Measurements from ENCODE around the gene CRYGC. TPM values are rescaled to one million over a fixed set of nuclear protein-coding genes. Genes with fewer than 3 reads are reported as not detected.
"Not testable (repeated sequence)": the region's sequence is repeated elsewhere in the genome, so short reads cannot be mapped to it uniquely, and the experiment has no call there.

The CRYGC gene
- total and polyA plus RNA-seq, 7 experiments from 2014 or later, result not detected

DNA sequence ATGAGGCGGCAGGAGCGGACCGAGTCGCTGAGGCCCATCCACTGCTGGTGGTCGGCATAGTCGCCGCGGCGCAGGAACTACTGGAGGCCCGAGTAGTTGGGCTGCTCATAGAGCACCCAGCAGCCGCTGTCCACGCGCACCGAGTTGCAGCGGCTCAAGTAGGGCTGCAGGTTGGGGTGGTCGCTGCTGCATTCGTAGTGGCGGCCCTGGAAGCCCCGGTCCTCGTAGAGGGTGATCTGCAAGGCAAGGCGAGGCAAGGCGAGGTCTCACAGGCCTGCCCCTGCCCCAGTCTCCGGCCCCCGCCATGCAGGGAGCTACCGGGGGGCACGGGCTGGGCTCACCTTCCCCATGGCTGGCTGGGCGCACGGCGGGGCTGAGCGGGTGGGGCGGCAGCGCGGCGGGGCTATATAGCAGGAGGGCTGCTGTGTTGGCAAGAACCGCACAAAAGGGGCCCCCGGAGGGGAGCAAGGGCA is 17.3 kb downstream of the CRYGC start:
- H3K27ac ChIP-seq (ENCODE audit: low read depth, low read length); H3K4me1 ChIP-seq (ENCODE audit: control insufficient read depth in 2 of 2, insufficient read depth in 2 of 2, low read length in 2 of 2); CTCF ChIA-PET; H3K27ac Mint-ChIP-seq; H3K27me3 ChIP-seq (ENCODE audit: control insufficient read depth in 2 of 2, insufficient read depth in 2 of 2, low read length in 2 of 2); POLR2A ChIA-PET; DNase-seq; intact Hi-C loops (cut with micrococcal nuclease); H3K36me3 Mint-ChIP-seq; H3K4me3 Mint-ChIP-seq; H3K4me1 Mint-ChIP-seq; H3K4me3 ChIP-seq (ENCODE audit: low read length); H3K36me3 ChIP-seq (ENCODE audit: control insufficient read depth in 2 of 3, insufficient read depth in 3 of 3, low read length in 3 of 3); ATAC-seq; H3K9me3 ChIP-seq (ENCODE audit: control insufficient read depth in 2 of 3, low read length in 3 of 3); H3K9me3 Mint-ChIP-seq: not testable (repeated sequence)
- H3K27me3 Mint-ChIP-seq, result peaks cover 0 to 15% (median 0%) of the 10 kb centered on the region in 5 donors

DNA sequence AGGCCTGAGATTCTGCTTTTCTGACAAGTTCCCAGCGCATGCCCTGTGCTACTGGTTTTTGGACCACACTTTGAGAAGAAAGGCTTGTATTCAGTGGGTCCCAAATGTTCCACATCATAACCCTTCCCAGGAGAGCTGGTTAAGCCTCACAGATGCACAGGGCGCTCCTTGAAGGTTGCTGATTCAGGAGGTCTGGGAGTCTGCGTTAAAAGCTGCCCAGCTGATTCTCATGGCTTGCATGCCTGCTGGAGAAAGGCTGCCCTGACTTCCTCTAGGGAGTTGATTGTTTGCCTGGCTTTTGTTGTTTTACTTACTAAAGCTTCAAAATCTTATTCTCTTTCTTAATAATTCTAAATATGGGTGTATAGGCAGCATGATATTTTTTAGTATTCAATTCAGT is 26.0 kb downstream of the CRYGC start:
- Histone ChIP-seq H3K4me3 (ENCODE audit: low read length) (no peak overlapping the region), H3K27ac (ENCODE audit: low read depth, low read length) (no peak overlapping the region), H3K36me3 (ENCODE audit: control insufficient read depth in 2 of 3, insufficient read depth in 3 of 3, low read length in 3 of 3) (no peaks in the 10 kb centered on the region), H3K27me3 (ENCODE audit: control insufficient read depth in 2 of 2, insufficient read depth in 2 of 2, low read length in 2 of 2) (no peaks in the 10 kb centered on the region), H3K4me1 (ENCODE audit: control insufficient read depth in 2 of 2, insufficient read depth in 2 of 2, low read length in 2 of 2) (peaks cover 0 to 3% of the 10 kb centered on the region in 2 donors), H3K9me3 (ENCODE audit: control insufficient read depth in 2 of 3, low read length in 3 of 3) (no peaks in the 10 kb centered on the region)
- Mint-ChIP-seq H3K36me3 (no peaks in the 10 kb centered on the region), H3K4me3 (no peak overlapping the region), H3K4me1 (peaks cover 10 to 26% (median 14%) of the 10 kb centered on the region in 7 donors), H3K27me3 (peaks cover 4 to 23% (median 6%) of the 10 kb centered on the region in 5 donors), H3K27ac (no peak overlapping the region), H3K9me3 (peaks cover 0 to 3% (median 0%) of the 10 kb centered on the region in 11 donors)
- intact Hi-C loops (cut with micrococcal nuclease), result no loop called here
- DNase-seq (no peak), ATAC-seq (no peak)
- POLR2A ChIA-PET, result no interaction called here
- CTCF ChIA-PET, result no interaction called here

DNA sequence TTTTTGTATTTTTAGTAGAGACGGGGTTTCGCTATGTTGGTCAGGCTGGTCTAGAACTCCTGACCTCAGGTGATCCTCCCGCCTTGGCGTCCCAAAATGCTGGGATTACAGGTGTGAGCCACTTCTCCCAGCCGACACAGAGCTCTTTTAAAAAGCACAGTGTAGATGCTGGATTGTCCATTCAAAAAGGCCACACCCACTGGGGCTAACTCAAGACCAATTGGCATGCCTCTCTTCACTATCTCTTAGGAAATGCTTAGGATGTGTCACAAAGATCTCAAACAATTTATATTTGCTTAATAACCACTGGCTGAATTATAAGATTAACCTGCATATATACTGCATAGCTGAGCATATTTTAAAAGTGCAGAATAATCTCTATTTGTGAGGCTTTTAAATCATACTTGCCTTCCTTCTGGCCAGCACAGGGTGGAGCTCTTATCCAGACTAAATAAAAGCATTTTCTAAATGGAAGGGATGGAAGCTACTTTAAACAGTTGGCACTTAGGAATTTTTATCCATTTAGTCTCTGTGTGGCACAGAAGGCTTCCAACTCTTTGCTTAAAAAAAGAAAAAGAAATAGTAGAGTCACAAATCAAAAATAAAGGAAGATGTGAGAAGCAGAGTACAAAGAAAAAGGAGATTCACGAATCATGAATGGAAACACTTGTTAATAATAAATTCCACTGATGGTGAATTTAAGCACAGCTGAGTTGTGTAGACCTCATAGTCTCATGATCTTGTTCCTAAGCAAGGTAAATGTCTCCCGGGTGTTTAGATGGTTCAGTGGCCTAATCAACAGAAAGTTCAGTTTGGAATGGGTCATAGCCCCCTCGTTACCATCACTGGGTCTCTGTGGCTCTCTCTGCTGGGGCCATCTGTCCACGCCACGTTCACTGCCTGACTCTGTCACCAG is 27.7 kb downstream of the CRYGC start:
- no peak overlapping the region for H3K4me3 Mint-ChIP-seq
- Histone ChIP-seq H3K9me3 (ENCODE audit: control insufficient read depth in 2 of 3, low read length in 3 of 3) (no peaks in the 10 kb centered on the region), H3K27me3 (ENCODE audit: control insufficient read depth in 2 of 2, insufficient read depth in 2 of 2, low read length in 2 of 2) (no peaks in the 10 kb centered on the region), H3K27ac (ENCODE audit: low read depth, low read length) (no peak overlapping the region), H3K36me3 (ENCODE audit: control insufficient read depth in 2 of 3, insufficient read depth in 3 of 3, low read length in 3 of 3) (no peaks in the 10 kb centered on the region), H3K4me1 (ENCODE audit: control insufficient read depth in 2 of 2, insufficient read depth in 2 of 2, low read length in 2 of 2) (peaks cover 0 to 3% of the 10 kb centered on the region in 2 donors), H3K4me3 (ENCODE audit: low read length) (no peak overlapping the region)
- H3K27me3 Mint-ChIP-seq, result peaks cover 4 to 22% (median 6%) of the 10 kb centered on the region in 5 donors
- H3K36me3 Mint-ChIP-seq, result no peaks in the 10 kb centered on the region
- H3K27ac Mint-ChIP-seq, result no peak overlapping the region
- no peak for ATAC-seq
- ChIA-PET POLR2A (no interaction called here), CTCF (no interaction called here)
- intact Hi-C loops (cut with micrococcal nuclease), result no loop called here
- DNase-seq, result no peak
- H3K9me3 Mint-ChIP-seq, result peaks cover 0 to 3% (median 0%) of the 10 kb centered on the region in 11 donors
- H3K4me1 Mint-ChIP-seq, result peaks cover 10 to 26% (median 14%) of the 10 kb centered on the region in 7 donors

DNA sequence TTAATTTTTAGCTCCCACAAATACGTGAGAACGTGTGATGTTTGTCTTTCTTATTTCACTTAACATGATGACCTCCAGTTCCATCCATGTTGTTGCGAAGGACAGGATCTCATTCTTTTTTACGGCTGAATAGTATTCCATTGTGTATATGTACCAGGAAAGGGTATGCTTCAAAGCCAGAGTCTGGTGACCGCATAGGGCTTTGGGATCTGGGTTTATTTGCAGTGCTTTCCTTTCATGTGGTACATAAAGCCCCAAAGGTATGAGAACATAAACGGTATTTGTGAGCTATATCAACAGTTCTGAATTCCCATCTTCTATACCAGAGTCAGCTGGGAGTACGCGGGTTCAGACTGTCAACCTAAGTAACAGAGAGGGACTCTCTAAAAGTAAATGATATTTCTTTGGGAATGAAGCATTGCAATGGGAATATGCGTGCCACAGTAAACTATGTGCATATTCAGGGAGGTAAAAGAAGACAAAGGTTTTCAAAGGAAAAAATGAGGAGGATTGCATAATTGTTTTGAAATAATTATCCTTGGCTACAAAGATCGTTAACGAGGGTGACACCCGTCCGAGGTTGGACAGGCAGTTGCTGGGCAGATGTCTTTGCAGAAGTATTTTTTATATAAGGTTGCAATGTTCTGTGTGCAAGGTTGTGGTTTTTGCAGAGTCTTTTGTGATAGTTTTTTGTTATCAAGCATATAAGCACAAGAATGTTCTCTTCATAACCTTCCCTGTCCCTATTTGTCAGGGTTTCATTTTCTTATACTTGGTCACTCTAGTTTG is 29.8 kb downstream of the CRYGC start:
- Histone ChIP-seq H3K4me3 (ENCODE audit: low read length) (no peak overlapping the region), H3K9me3 (ENCODE audit: control insufficient read depth in 2 of 3, low read length in 3 of 3) (no peaks in the 10 kb centered on the region)
- CTCF ChIA-PET, result no interaction called here

DNA sequence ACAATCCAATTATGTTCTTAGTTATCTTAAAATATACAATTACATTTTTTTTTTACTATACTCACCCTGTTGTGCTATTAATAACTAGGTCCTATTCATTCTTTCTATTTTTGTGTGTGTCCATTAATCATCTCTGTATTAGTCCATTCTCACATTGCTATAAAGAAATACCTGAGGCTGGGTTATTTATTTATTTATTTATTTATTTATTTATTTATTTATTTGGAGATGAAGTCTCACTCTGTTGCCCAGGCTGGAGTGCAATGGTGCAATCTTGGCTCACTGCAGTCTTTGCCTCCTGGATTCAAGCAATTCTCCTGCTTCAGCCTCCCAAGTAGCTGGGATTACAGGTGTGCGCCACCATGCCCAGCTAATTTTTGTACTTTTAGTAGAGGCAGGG is 30.9 kb downstream of the CRYGC start:
- H3K27ac Mint-ChIP-seq; intact Hi-C loops (cut with micrococcal nuclease): not testable (repeated sequence)

More for the DNA sequence above, 29.8 kb downstream of the CRYGC start:
- H3K36me3 ChIP-seq (ENCODE audit: control insufficient read depth in 2 of 3, insufficient read depth in 3 of 3, low read length in 3 of 3), result no peaks in the 10 kb centered on the region
- peaks cover 0 to 3% (median 0%) of the 10 kb centered on the region in 11 donors for H3K9me3 Mint-ChIP-seq
- ATAC-seq, result no peak
- H3K27me3 ChIP-seq (ENCODE audit: control insufficient read depth in 2 of 2, insufficient read depth in 2 of 2, low read length in 2 of 2), result no peaks in the 10 kb centered on the region
- peak overlapping the region in 1 of 9 donors; percentile 43 for H3K27ac Mint-ChIP-seq
- H3K36me3 Mint-ChIP-seq, result no peaks in the 10 kb centered on the region
- peaks cover 10 to 26% (median 14%) of the 10 kb centered on the region in 7 donors for H3K4me1 Mint-ChIP-seq
- POLR2A ChIA-PET, result no interaction called here
- peaks cover 0 to 3% of the 10 kb centered on the region in 2 donors for H3K4me1 ChIP-seq (ENCODE audit: control insufficient read depth in 2 of 2, insufficient read depth in 2 of 2, low read length in 2 of 2)
- no peak for DNase-seq
- H3K27ac ChIP-seq (ENCODE audit: low read depth, low read length), result no peak overlapping the region
- intact Hi-C loops (cut with micrococcal nuclease), result no loop called here
- peaks cover 0 to 18% (median 4%) of the 10 kb centered on the region in 5 donors for H3K27me3 Mint-ChIP-seq
- H3K4me3 Mint-ChIP-seq, result peak overlapping the region in 4 of 10 donors; percentile 18 to 49 (median 30)

DNA sequence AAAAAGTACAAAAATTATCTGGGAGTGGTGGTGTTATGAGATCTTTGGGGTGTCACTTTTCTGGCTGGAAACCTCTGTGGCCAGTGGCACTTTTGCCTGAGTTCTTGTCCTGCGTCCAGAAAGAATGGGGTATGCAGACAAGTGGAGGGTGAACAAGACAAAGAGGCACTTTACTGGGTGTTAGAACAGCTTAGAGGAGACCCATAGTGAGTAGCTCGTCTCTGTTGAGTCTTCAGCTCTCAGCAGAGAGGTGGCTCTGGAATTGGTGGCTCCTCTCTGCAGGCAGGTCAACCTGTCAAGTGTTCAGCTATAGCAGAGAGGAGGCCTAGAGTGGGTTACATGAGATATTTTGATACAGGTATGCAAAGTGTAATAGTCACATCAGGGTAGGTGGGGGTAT is 31.4 kb downstream of the CRYGC start:
- Mint-ChIP-seq H3K9me3 (peaks cover 0 to 3% (median 0%) of the 10 kb centered on the region in 11 donors), H3K4me3 (no peak overlapping the region), H3K4me1 (peaks cover 10 to 26% (median 14%) of the 10 kb centered on the region in 7 donors), H3K36me3 (no peaks in the 10 kb centered on the region), H3K27ac (no peak overlapping the region), H3K27me3 (peaks cover 0 to 14% (median 4%) of the 10 kb centered on the region in 5 donors)
- CTCF ChIA-PET, result no interaction called here
- Histone ChIP-seq H3K4me3 (ENCODE audit: low read length) (no peak overlapping the region), H3K27me3 (ENCODE audit: control insufficient read depth in 2 of 2, insufficient read depth in 2 of 2, low read length in 2 of 2) (no peaks in the 10 kb centered on the region), H3K9me3 (ENCODE audit: control insufficient read depth in 2 of 3, low read length in 3 of 3) (no peaks in the 10 kb centered on the region), H3K27ac (ENCODE audit: low read depth, low read length) (no peak overlapping the region), H3K36me3 (ENCODE audit: control insufficient read depth in 2 of 3, insufficient read depth in 3 of 3, low read length in 3 of 3) (no peaks in the 10 kb centered on the region), H3K4me1 (ENCODE audit: control insufficient read depth in 2 of 2, insufficient read depth in 2 of 2, low read length in 2 of 2) (peaks cover 0 to 3% of the 10 kb centered on the region in 2 donors)
- ATAC-seq (no peak), DNase-seq (no peak)
- POLR2A ChIA-PET, result no interaction called here
- intact Hi-C loops (cut with micrococcal nuclease), result no loop called here

More for the DNA sequence above, 30.9 kb downstream of the CRYGC start:
- peaks cover 10 to 26% (median 14%) of the 10 kb centered on the region in 7 donors for H3K4me1 Mint-ChIP-seq
- DNase-seq; H3K4me1 ChIP-seq (ENCODE audit: control insufficient read depth in 2 of 2, insufficient read depth in 2 of 2, low read length in 2 of 2); CTCF ChIA-PET; H3K4me3 Mint-ChIP-seq; H3K4me3 ChIP-seq (ENCODE audit: low read length); H3K27me3 ChIP-seq (ENCODE audit: control insufficient read depth in 2 of 2, insufficient read depth in 2 of 2, low read length in 2 of 2); H3K27ac ChIP-seq (ENCODE audit: low read depth, low read length); ATAC-seq; H3K9me3 Mint-ChIP-seq; POLR2A ChIA-PET; H3K36me3 Mint-ChIP-seq; H3K36me3 ChIP-seq (ENCODE audit: control insufficient read depth in 2 of 3, insufficient read depth in 3 of 3, low read length in 3 of 3); H3K9me3 ChIP-seq (ENCODE audit: control insufficient read depth in 2 of 3, low read length in 3 of 3): not testable (repeated sequence)
- peaks cover 0 to 14% (median 4%) of the 10 kb centered on the region in 5 donors for H3K27me3 Mint-ChIP-seq

Data from naive thymus-derived CD4-positive, alpha-beta T cell (primary cell).